C4-2B (cell line): ENCODE results near the gene LIX1L.

ENCODE experiments used
- ZFX ChIP-seq: fragments of 450-650 bp; IDR thresholded peaks from 2 replicates; pipeline ENCODE4 v1.6.1; 2017
- TF ChIP-seq, protein P1 (sequence below): fragments of 450-650 bp; conservative IDR thresholded peaks from 2 replicates; pipeline ENCODE4 v1.5.1; 2017; ENCODE audit warnings: mild to moderate bottlenecking

DNA sequence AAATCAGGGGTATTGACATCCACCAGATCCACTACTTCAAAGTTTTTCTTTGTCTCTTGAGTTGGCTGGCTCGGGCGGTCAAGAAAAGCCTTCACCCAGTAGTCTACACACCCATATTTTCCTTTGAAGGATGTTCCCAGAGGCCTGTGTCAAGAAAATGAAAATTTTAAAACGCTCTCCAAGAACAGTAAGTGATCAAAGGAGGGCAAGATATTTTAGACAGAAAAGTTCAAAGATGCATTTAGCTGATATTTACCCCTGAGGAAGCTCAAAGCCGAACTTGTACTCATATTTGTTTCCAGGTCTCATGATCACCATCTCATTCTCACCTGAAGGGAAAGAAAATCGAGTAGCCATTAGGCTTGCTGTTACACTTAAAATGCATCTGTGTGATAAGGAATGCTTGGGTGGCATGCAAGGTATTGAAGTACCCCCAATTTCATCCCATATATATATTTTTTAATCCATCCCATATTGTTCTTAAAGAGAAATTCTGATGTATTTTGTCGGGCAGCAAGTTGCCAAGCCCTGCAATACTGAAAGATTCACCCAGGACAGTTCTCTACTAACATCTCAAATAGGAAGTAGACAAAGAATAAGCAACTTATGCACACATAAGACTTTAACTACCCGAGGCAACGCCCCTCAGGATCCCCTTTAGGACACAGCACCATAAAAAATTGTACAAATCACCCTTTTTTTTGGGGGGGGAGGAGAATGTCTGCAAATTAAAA is 37.5 kb upstream of the LIX1L start:
- TF ChIP-seq, protein P1, sequence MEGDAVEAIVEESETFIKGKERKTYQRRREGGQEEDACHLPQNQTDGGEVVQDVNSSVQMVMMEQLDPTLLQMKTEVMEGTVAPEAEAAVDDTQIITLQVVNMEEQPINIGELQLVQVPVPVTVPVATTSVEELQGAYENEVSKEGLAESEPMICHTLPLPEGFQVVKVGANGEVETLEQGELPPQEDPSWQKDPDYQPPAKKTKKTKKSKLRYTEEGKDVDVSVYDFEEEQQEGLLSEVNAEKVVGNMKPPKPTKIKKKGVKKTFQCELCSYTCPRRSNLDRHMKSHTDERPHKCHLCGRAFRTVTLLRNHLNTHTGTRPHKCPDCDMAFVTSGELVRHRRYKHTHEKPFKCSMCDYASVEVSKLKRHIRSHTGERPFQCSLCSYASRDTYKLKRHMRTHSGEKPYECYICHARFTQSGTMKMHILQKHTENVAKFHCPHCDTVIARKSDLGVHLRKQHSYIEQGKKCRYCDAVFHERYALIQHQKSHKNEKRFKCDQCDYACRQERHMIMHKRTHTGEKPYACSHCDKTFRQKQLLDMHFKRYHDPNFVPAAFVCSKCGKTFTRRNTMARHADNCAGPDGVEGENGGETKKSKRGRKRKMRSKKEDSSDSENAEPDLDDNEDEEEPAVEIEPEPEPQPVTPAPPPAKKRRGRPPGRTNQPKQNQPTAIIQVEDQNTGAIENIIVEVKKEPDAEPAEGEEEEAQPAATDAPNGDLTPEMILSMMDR: no peak
- TF ChIP-seq ZFX: no peak
